ENCODE measurements around the gene SCNN1B.
"Not testable (repeated sequence)": the region's sequence is repeated elsewhere in the genome, so short reads cannot be mapped to it uniquely, and the experiment has no call there.

GRCh38 chr16:23381702-23382101 lies 79.6 kb downstream of the SCNN1B start:
- TF ChIP-seq CTCF (IDR thresholded peaks at IDR 0.05; ENCODE audit: poor library complexity, severe bottlenecking); EZH2 (IDR thresholded peaks at IDR 0.05; ENCODE audit: borderline replicate concordance, insufficient read depth, low read length, poor library complexity, severe bottlenecking): not testable (repeated sequence)
